ENCODE data around the gene TSSC4. TPM values are rescaled to one million over a fixed set of nuclear protein-coding genes. Genes with fewer than 3 reads are reported as not detected.

Gene TSSC4
- total and polyA plus RNA-seq, 9 of the 15 experiments (the other 6 are each of a cell fraction or from before 2014, with no cell fraction given) = 0.41 to 54.2 (median 11.0) TPM

GRCh38 chr11:2451336-2451735 is 50.8 kb downstream of the TSSC4 start (continued):
- TF ChIP-seq, protein P1, sequence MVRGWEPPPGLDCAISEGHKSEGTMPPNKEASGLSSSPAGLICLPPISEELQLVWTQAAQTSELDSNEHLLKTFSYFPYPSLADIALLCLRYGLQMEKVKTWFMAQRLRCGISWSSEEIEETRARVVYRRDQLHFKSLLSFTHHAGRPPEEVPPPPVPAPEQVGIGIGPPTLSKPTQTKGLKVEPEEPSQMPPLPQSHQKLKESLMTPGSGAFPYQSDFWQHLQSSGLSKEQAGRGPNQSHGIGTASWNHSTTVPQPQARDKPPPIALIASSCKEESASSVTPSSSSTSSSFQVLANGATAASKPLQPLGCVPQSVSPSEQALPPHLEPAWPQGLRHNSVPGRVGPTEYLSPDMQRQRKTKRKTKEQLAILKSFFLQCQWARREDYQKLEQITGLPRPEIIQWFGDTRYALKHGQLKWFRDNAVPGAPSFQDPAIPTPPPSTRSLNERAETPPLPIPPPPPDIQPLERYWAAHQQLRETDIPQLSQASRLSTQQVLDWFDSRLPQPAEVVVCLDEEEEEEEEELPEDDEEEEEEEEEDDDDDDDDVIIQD (CRISPR knock-in tag; IDR thresholded peaks at IDR 0.05) = no peak
- TF ChIP-seq IRF2 (CRISPR knock-in tag; IDR thresholded peaks at IDR 0.05) = no peak
- TF ChIP-seq POLR2AphosphoS5 (IDR thresholded peaks at IDR 0.05; ENCODE audit: control insufficient read depth, insufficient read depth, low read depth, low read length) = no peak
- no peak for TF ChIP-seq POLR2B (IDR thresholded peaks at IDR 0.05; ENCODE audit: low read depth, partially characterized antibody)

DNA sequence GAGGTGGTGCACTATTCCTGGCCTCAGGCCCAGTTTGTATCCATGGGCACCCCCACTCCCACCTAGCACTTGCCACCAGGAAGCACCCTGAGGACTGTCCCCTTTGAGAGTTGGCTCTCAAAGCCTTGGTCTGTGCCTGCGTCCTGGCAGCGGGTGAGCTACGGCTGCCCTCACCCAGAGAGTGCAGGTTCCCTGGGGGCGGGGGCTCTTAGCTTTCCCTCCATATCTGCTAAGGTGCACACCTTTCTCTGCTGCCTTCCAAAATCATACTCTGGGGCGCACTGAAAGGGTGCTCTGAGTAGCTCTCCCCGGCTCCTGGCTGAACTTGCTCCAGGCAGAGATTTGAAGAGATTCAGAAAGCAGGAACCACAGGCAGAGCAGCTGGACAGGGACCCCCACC is 51.4 kb downstream of the TSSC4 start:
- no peaks in the 10 kb centered on the region for H3K79me2 ChIP-seq (ENCODE audit: control insufficient read depth, insufficient read depth, low read length)
- H3K27me3 ChIP-seq (ENCODE audit: control insufficient read depth in 2 of 2, insufficient read depth in 2 of 2, low read length in 2 of 2) = peaks cover 8 to 56% of the 10 kb centered on the region in 2 experiments; a peak in 3 of 5 replicates
- FAIRE-seq (no peak), DNase-seq (ENCODE audit: extremely low read depth in 1 of 4, low spot score in 3 of 4) (no peak), ATAC-seq (no peak)
- no peak overlapping the region for H3K4me2 ChIP-seq (ENCODE audit: insufficient read depth, low read length)
- H3K9ac ChIP-seq (ENCODE audit: insufficient read depth in 1 of 2, low read depth in 2 of 2, low read length in 2 of 2) = no peak overlapping the region
- ChIA-PET CTCF (ENCODE audit: low intra/inter-chr PET ratio) (no interaction called here), POLR2A (interaction anchor here (0.6 kb wide), 1 partner anchor 46 kb away, joined by 3 read pairs; no protein-coding TSS in a partner anchor)
- no peaks in the 10 kb centered on the region for H3K9me1 ChIP-seq (ENCODE audit: control insufficient read depth, insufficient read depth, low read length)
- intact Hi-C loops (cut with micrococcal nuclease) (no loop called here), in situ Hi-C loops (cut with MboI) (no loop called here)
- H3K27ac ChIP-seq (ENCODE audit: extremely low read depth, low read depth, low read length) = no peak overlapping the region
- peaks cover 6% of the 10 kb centered on the region; the same call in 1 of the 2 replicates for H4K20me1 ChIP-seq (replicated peaks; ENCODE audit: control insufficient read depth, insufficient read depth, low read length)
- no peak overlapping the region for H2AFZ ChIP-seq (ENCODE audit: low read depth, low read length)
- H3K4me1 ChIP-seq (replicated peaks in 1 of 2; ENCODE audit: control insufficient read depth in 2 of 2, insufficient read depth in 2 of 2, low read length in 2 of 2) = peaks cover 0 to 7% of the 10 kb centered on the region in 2 experiments; a peak in 1 of 5 replicates
- no peak overlapping the region for H3K4me3 ChIP-seq
- WGBS (ENCODE audit: insufficient coverage, low coverage, missing lambda C conversion rate) = 2% methylated on average over 6 of the region's 6 CpGs
- no TSS peak for BruUV-seq (replicated peaks)
- no peaks in the 10 kb centered on the region for H3K36me3 ChIP-seq (ENCODE audit: control insufficient read depth, insufficient read depth, low read length)
- no peaks in the 10 kb centered on the region for H3K9me3 ChIP-seq (replicated peaks; ENCODE audit: control insufficient read depth, insufficient read depth, low read depth, low read length)
- TF ChIP-seq CXXC5 (CRISPR knock-in tag; IDR thresholded peaks at IDR 0.05) (no peak), ZNF561 (CRISPR knock-in tag; conservative IDR thresholded peaks at IDR 0.05) (no peak), ZNF384 (IDR thresholded peaks at IDR 0.05; ENCODE audit: low read depth, low read length) (no peak), ARID1B (IDR thresholded peaks at IDR 0.05) (no peak), ZNF57 (CRISPR knock-in tag; IDR thresholded peaks at IDR 0.05) (no peak), ZNF134 (CRISPR knock-in tag; conservative IDR thresholded peaks at IDR 0.05) (no peak), FOSL1 (tag; conservative IDR thresholded peaks at IDR 0.05) (no peak), ZBTB12 (CRISPR knock-in tag; IDR thresholded peaks at IDR 0.05) (no peak)
- TF ChIP-seq, protein P2, sequence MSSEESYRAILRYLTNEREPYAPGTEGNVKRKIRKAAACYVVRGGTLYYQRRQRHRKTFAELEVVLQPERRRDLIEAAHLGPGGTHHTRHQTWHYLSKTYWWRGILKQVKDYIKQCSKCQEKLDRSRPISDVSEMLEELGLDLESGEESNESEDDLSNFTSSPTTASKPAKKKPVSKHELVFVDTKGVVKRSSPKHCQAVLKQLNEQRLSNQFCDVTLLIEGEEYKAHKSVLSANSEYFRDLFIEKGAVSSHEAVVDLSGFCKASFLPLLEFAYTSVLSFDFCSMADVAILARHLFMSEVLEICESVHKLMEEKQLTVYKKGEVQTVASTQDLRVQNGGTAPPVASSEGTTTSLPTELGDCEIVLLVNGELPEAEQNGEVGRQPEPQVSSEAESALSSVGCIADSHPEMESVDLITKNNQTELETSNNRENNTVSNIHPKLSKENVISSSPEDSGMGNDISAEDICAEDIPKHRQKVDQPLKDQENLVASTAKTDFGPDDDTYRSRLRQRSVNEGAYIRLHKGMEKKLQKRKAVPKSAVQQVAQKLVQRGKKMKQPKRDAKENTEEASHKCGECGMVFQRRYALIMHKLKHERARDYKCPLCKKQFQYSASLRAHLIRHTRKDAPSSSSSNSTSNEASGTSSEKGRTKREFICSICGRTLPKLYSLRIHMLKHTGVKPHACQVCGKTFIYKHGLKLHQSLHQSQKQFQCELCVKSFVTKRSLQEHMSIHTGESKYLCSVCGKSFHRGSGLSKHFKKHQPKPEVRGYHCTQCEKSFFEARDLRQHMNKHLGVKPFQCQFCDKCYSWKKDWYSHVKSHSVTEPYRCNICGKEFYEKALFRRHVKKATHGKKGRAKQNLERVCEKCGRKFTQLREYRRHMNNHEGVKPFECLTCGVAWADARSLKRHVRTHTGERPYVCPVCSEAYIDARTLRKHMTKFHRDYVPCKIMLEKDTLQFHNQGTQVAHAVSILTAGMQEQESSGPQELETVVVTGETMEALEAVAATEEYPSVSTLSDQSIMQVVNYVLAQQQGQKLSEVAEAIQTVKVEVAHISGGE (CRISPR knock-in tag; IDR thresholded peaks at IDR 0.05) = no peak

All from K562 (cell line).